Omental fat pad (tissue), 4 donors: Measurements from ENCODE around the gene MAPK8IP3. TPM values are rescaled to one million over a fixed set of nuclear protein-coding genes. Genes with fewer than 3 reads are reported as not detected.

Experiments used
- ATAC-seq: fragments of 150-250 bp; one replicate; pipeline ENCODE4 v1.9.1; 2016; ENCODE audit warnings: mild to moderate bottlenecking, moderate library complexity; ENCODE audit not compliant: low FRiP score
- DNase-seq: peaks from one replicate; pipeline ENCODE4 v3.0.0-alpha.2; 2019; ENCODE audit warnings: low spot score
- CTCF ChIP-seq, 3 donors: fragments of 450-650 bp; IDR thresholded peaks; one replicate each; pipeline ENCODE4 v1.5.1; 2016 to 2017; ENCODE audit warnings: antibody characterized with exemption in 3 of 3, mild to moderate bottlenecking in 3 of 3, moderate library complexity in 2 of 3
- total RNA-seq, 4 donors: library from RNA; depleted of rRNA; stranded (reverse); fragments of >200 nt; gene quantifications; one replicate each; pipeline ENCODE4 v1.1.0, GENCODE V29; 2016

Gene MAPK8IP3
- total RNA-seq, 4 donors from 2014 or later: 27.3 to 73.3 (median 51.6) TPM

GRCh38 chr16:1788708-1789100 is 82.7 kb downstream of the MAPK8IP3 start:
- no peak for ATAC-seq
- no peak for DNase-seq
- no peak for TF ChIP-seq CTCF (IDR thresholded peaks at IDR 0.05)

GRCh38 chr16:1789643-1790045 is 83.6 kb downstream of the MAPK8IP3 start:
- DNase-seq (no peak), ATAC-seq (no peak)
- TF ChIP-seq CTCF (IDR thresholded peaks at IDR 0.05): no peak

- no peak for TF ChIP-seq CTCF (IDR thresholded peaks at IDR 0.05)
- ATAC-seq (no peak), DNase-seq (no peak)
Measured at GRCh38 chr16:1790261-1790610, 84.2 kb downstream of the MAPK8IP3 start.

GRCh38 chr16:1790611-1791255 is 84.7 kb downstream of the MAPK8IP3 start:
- DNase-seq (no peak), ATAC-seq (no peak)
- no peak for TF ChIP-seq CTCF (IDR thresholded peaks at IDR 0.05)

GRCh38 chr16:1791256-1791942 is 85.4 kb downstream of the MAPK8IP3 start:
- TF ChIP-seq CTCF (IDR thresholded peaks at IDR 0.05): no peak
- DNase-seq: no peak
- ATAC-seq: no peak

- DNase-seq (no peak), ATAC-seq (no peak)
- no peak for TF ChIP-seq CTCF (IDR thresholded peaks at IDR 0.05)
Measured at GRCh38 chr16:1791943-1792812, 86.2 kb downstream of the MAPK8IP3 start.
